Endothelial cell (in vitro differentiated cells): Measurements from ENCODE around the gene BPIFA1. TPM values are rescaled to one million over a fixed set of nuclear protein-coding genes. Genes with fewer than 3 reads are reported as not detected.

ENCODE experiments used
- DNase-seq: peaks from one replicate; pipeline ENCODE4 v3.0.0; 2021; ENCODE audit warnings: low spot score
- H3K27ac Mint-ChIP-seq: one replicate; pipeline ENCODE4 v1.8.0; 2021; ENCODE audit warnings: mixed read lengths, inconsistent platforms; ENCODE audit not compliant: unreplicated experiment
- H3K27me3 Mint-ChIP-seq: one replicate; pipeline ENCODE4 v1.8.0; 2021; ENCODE audit warnings: mild to moderate bottlenecking, moderate library complexity, mixed read lengths, inconsistent platforms; ENCODE audit not compliant: unreplicated experiment
- H3K36me3 Mint-ChIP-seq: one replicate; pipeline ENCODE4 v1.8.0; 2021; ENCODE audit warnings: mild to moderate bottlenecking, low read depth, mixed read lengths, inconsistent platforms; ENCODE audit not compliant: unreplicated experiment
- H3K4me1 Mint-ChIP-seq: one replicate; pipeline ENCODE4 v1.8.0; 2021; ENCODE audit warnings: mild to moderate bottlenecking, mixed read lengths, inconsistent platforms; ENCODE audit not compliant: unreplicated experiment
- H3K4me3 Mint-ChIP-seq: one replicate; pipeline ENCODE4 v1.8.0; 2021; ENCODE audit warnings: mild to moderate bottlenecking, mixed read lengths, inconsistent platforms; ENCODE audit not compliant: unreplicated experiment
- H3K9me3 Mint-ChIP-seq: one replicate; pipeline ENCODE4 v1.8.0; 2021; ENCODE audit warnings: mixed read lengths, inconsistent platforms; ENCODE audit not compliant: unreplicated experiment
- total RNA-seq: library from RNA; stranded (reverse); fragmentation: NEBNext Ultra II Directional; extraction: Animal tissue kit (Norgen Biotek cat#: 25700); gene quantifications from one replicate; pipeline ENCODE4 v1.2.1, GENCODE V29; 2021; ENCODE audit not compliant: unreplicated experiment
- TF ChIP-seq, protein P1 (sequence below): fragments of 200-600 bp; sonication (generic); IDR thresholded peaks from one replicate; pipeline ENCODE4 v1.5.0; 2021; ENCODE audit warnings: antibody characterized with exemption; ENCODE audit not compliant: unreplicated experiment

BPIFA1 gene
- total RNA-seq, 1 donor from 2014 or later, result not detected

DNA sequence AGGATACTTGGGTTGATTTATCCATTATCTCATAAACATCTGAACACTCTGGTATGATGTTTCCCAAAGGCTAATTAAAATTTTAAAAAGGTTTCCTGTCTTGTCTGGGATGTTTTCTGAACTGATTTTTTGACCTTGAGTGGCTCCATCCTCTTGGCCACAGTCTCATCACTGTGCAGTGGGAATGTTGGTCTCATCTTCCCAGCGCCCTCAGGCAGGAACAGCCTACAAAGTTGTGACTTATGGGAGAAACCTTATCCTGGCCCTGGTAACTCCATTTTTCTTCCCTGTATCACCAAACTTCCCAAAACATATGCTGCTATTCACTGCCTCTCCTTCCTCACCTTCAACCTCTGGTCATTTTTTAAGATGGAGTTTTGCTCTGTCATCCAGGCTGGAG is 25.4 kb upstream of the BPIFA1 start:
- TF ChIP-seq, protein P1, sequence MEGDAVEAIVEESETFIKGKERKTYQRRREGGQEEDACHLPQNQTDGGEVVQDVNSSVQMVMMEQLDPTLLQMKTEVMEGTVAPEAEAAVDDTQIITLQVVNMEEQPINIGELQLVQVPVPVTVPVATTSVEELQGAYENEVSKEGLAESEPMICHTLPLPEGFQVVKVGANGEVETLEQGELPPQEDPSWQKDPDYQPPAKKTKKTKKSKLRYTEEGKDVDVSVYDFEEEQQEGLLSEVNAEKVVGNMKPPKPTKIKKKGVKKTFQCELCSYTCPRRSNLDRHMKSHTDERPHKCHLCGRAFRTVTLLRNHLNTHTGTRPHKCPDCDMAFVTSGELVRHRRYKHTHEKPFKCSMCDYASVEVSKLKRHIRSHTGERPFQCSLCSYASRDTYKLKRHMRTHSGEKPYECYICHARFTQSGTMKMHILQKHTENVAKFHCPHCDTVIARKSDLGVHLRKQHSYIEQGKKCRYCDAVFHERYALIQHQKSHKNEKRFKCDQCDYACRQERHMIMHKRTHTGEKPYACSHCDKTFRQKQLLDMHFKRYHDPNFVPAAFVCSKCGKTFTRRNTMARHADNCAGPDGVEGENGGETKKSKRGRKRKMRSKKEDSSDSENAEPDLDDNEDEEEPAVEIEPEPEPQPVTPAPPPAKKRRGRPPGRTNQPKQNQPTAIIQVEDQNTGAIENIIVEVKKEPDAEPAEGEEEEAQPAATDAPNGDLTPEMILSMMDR, result no peak
- no peak for DNase-seq
- no peaks in the 10 kb centered on the region for H3K4me1 Mint-ChIP-seq
- H3K9me3 Mint-ChIP-seq, result no peaks in the 10 kb centered on the region
- no peaks in the 10 kb centered on the region for H3K36me3 Mint-ChIP-seq
- H3K4me3 Mint-ChIP-seq, result no peak overlapping the region
- H3K27ac Mint-ChIP-seq, result no peak overlapping the region
- H3K27me3 Mint-ChIP-seq, result peaks cover 6% of the 10 kb centered on the region

DNA sequence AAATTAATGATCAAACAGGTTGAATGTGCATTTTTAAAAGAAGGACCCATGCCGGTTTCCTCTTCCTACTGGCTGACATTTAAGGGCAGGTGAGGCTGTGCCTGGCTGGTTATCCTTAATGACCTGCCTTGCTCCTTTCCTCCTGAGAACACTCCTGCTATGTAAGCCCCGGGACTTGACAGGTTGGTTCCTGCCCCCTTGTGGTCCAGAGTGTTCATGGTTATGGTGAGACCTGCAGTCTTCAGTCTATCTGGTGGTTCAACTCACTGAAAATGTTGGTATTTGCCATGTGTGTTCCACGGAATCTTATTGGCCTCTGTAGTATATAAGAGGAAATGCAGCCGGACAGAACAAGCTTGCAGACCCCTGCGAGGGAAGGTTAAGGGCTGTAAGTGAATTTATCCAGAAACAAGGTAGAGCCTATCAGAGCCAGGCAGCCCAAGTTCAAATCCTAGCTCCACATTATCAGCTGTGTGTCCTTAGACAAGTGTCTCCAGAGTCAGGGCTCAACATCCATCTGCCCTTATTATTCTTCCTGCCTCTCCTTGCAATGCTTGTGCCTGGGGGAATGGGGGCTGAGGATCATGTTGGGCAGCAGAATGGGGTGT is 23.9 kb upstream of the BPIFA1 start:
- Mint-ChIP-seq H3K9me3 (no peaks in the 10 kb centered on the region), H3K4me3 (no peak overlapping the region), H3K27ac (no peak overlapping the region), H3K36me3 (no peaks in the 10 kb centered on the region), H3K4me1 (no peaks in the 10 kb centered on the region), H3K27me3 (peaks cover 6% of the 10 kb centered on the region)
- peak; percentile 68 for DNase-seq
- TF ChIP-seq, protein P1, result peak; percentile 47

GRCh38 chr20:33217052-33217451 is 18.7 kb upstream of the BPIFA1 start, which contains the start of gene BPIFA3:
BPIFA3 (plus strand) TSS chr20:33217352; CDS start chr20:33217537, 185 bp downstream.
- H3K4me1 Mint-ChIP-seq, result no peaks in the 10 kb centered on the region
- H3K27ac Mint-ChIP-seq, result no peak within 1 kb of the TSS
- H3K4me3 Mint-ChIP-seq, result no peak within 1 kb of the TSS
- peaks cover 6% of the 10 kb centered on the region for H3K27me3 Mint-ChIP-seq
- no peaks in the 10 kb centered on the region for H3K36me3 Mint-ChIP-seq
- H3K9me3 Mint-ChIP-seq, result no peaks in the 10 kb centered on the region
- no peak for DNase-seq
- TF ChIP-seq, protein P1, result no peak

GRCh38 chr20:33224399-33224798 is 11.4 kb upstream of the BPIFA1 start:
- H3K4me1 Mint-ChIP-seq, result no peaks in the 10 kb centered on the region
- peaks cover 2% of the 10 kb centered on the region for H3K27me3 Mint-ChIP-seq
- H3K9me3 Mint-ChIP-seq, result no peaks in the 10 kb centered on the region
- no peak overlapping the region for H3K4me3 Mint-ChIP-seq
- no peak overlapping the region for H3K27ac Mint-ChIP-seq
- no peaks in the 10 kb centered on the region for H3K36me3 Mint-ChIP-seq
- TF ChIP-seq, protein P1, result no peak
- DNase-seq, result no peak

GRCh38 chr20:33229843-33230242 is 6.0 kb upstream of the BPIFA1 start:
- Mint-ChIP-seq H3K36me3 (no peaks in the 10 kb centered on the region), H3K27ac (no peak overlapping the region), H3K4me3 (no peak overlapping the region), H3K4me1 (peaks cover 9% of the 10 kb centered on the region), H3K9me3 (no peaks in the 10 kb centered on the region), H3K27me3 (peaks cover 2% of the 10 kb centered on the region)
- TF ChIP-seq, protein P1, result no peak
- no peak for DNase-seq
